Stimulated activated CD4-positive, alpha-beta T cell treated with anti-CD3 and anti-CD28 coated beads, Interleukin-4, amount 100 ng/mL, for 48 hours (primary cell): ENCODE results near the gene BAHCC1.
A peak's percentile ranks its signal among the peaks of the same experiment; 100 is the strongest.

Source experiments
- DNase-seq, 2 donors: peaks; one replicate each; pipeline ENCODE4 v3.0.0-alpha.2; 2020; ENCODE audit warnings: low read depth in 2 of 2

The BAHCC1 gene

DNA sequence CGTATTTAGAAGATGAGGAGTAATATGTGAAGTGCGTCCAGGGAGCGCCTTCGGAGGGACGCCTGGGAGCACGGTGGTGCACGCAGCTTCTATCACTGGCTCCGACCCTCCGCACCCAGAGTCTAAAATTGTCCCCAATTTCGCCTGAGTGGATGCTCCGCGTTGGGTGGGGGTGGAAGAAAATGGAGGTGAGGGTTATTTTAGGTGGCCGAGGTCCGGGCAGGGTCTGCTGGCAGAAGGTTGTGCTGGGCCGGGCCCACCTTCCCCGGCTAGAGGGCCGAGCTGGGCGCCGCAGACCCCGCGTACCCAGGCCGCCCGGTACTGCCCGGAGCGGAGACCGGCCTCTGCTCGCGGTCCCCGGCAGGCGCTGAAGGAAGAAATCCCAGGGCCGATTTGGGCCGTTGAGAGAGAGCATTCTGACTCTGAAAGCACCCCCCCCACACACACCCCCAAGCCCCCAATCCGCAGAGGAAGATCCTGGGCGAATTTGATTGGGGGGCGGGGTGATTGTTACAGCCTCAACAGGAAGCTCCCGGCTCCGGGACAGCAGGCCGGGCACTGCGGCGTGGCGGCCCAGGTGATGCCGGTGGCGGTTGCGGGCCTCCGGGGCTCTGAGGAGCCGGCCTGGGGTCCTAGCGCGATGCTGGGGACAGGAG is 3.0 kb downstream of the BAHCC1 start:
- DNase-seq = no peak

DNA sequence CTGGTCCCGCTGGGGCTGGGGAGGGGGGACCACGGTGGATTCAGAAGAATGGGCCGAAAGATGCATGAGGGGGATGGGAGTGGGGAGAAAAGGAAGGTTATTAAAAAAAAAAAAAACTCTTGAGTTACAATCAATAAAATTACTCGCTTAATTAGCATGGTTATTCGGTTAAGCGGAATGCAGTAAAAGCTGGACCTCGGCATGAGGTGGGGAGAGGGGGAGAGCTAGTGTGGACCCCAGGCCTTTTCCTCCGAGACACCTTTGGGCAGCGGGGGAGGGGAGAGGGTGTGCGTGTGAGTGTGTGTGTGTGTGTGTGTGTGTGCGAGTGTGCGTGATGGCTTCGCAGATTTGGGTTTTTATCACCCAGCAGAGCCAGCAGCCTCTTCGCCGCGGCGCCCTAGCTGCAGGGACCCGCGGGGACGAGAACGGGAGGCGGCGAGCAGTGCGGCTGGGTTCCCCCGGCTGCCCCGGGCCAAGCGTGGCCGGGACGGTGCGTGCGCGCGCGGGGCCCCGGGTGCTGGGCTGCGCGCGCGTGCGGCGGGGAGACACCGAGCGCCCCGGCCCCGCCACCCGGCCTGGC is 3.7 kb downstream of the BAHCC1 start:
- DNase-seq = no peak

DNA sequence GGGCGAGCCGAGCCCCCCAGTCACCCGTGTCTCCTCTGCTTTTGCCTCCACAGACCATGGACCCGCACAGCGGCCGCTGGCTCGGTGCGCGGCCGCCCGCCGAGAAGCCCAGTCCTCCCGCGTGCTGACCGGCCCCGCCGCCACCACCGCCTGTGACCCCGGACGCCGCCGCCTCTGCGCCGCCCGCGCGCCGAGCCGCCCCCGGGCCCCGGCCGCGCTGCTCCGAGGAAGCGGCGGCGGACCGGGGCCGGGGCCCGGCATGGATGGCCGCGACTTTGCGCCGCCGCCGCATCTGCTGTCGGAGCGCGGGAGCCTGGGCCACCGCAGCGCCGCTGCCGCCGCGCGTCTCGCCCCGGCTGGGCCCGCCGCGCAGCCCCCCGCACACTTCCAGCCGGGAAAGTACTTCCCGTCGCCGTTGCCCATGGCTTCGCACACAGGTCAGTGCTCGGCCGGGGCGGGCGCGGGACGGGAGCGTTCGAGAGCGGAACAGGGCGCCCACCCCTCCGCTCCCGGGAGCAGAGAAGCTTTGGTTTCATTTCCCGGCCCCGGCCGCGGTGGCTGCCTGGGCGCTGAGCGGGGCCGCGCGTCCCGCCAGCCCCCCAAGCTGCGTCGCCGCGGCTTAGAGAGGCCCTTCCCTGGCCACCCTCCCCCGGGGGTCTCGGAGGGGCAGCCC is 4.4 kb downstream of the BAHCC1 start:
- no peak for DNase-seq

DNA sequence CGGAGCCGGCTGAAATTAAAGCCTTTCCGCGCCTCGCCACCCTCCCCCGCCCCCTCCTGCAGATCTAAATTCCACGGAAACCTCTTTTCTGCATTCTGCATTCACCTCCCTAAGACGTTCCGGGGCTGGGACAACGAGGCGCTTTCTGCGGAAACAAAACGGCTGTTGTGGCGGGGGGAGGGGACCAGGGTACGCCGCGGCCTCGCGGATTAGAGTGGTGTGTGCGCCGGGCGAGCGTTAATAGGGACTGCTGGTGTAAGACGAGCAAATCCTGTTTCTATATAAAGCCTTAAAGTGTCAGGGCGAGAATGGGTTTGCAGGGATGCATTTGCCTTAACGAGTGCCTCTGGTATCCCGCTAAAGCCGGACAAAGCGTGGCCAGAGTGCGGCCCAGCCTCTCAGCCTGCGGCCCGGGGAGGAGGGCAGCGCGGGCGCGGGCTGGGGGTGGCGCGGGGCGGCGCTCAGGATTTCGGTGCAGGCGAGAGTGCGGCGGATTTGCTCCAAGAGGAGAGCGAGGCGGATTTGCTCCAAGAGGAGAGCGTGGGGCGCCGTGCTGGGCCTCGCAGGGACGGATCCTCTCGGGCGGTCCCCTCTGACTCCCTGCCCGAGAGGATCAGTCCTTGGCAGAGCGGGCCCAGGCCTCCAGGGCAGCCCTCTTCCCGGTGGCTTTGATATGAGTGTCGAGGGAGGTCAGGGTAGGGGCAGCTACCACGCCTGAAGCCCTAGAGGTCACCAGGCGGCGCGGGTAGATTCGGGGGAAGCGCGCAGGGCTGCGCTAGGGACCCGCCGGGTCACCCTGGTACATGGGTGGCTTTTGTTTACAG is 5.1 kb downstream of the BAHCC1 start:
- no peak for DNase-seq

DNA sequence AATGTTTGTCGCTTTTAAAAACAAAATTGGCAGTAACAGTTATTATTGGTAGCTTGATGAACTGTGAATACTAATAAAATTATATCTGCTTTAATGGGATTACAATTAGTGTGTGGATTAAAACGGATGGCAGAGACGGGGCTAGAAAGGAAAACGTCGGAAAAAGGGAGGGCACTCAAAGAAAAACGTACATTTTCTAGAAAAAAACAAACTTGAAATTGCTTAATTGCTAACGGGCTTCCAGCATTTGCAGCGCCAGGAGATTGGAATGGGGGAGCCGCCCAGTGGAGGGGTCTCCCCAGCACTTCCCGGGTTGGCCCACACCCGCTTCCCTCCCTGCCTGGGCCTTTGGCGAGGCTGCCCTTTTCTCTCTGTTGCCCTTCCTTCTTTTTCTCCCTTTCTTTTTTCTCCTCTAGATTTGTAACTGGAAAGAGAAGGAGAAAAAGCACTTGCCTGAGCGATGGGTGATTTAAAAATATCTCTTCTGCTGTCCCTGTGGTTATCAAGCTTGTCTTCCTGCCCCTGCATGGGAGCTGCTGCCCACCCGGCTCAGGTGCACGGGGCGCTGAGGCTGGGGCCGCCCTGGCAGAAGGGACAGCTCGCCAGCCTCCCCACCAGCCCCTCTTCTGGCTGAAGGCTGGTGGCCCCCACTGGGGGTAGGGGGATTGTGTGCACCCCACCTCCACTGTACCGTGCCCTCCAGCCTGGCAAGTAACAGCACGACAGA is 5.9 kb downstream of the BAHCC1 start:
- DNase-seq = no peak

DNA sequence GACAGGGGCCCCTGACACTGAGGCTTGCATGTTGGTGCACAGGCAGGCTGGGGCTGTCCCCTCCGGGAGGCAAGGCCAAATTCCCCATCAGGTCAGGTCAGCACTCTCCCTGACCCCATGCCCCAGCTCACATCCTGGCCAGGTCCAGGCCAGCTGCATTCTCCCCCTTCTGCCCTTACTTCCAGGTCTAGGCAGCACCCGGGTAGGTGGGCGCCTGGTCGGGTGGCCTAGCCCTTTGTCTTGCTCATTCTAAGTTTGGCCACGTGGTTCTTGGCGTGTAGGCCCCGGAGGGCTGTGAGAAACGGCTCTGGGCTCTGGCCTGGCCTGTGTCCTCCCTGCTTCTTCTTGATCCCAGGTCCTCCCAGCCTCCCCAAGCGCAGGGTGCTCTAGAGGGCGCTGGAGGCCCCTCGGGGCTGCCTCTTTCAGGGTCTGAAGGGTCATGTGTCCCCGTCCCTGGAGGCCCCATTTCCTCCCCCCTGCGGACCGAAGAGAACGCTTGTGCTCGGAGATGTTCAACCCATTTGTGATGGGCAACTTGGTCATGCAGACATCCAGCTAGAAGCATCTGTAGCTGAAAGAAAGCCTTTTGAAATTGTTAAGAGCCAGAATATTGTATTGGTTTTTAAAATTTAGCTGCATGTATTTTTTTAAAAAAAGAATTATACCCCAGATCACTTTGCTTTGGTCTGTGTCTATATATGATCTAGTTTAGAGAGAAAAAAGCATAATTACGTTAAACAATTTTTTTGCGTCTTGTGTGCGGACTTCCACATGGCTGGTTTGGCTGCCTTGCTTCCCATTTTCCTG is 6.7 kb downstream of the BAHCC1 start:
- DNase-seq = no peak

DNA sequence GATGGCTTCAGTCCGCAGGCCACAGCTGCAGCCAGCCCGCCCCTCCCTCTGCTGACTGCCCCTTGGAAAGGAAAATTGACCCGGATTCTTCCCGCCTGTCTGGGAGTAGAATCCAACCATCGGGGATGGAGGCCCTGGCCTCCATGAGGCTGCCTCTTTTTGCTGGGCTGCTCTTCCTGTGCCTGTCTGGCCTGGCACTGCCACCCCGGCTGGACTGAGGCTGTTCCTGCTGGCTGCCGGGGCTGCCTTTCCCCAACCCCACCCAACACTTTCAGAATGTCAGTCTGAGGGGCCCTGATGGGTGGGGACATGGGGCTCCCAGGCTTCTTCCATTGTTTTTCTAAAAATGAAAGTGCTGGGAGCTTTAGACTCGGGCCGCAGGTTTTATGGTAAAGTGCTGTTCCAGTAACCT is 7.3 kb downstream of the BAHCC1 start:
- DNase-seq = no peak

DNA sequence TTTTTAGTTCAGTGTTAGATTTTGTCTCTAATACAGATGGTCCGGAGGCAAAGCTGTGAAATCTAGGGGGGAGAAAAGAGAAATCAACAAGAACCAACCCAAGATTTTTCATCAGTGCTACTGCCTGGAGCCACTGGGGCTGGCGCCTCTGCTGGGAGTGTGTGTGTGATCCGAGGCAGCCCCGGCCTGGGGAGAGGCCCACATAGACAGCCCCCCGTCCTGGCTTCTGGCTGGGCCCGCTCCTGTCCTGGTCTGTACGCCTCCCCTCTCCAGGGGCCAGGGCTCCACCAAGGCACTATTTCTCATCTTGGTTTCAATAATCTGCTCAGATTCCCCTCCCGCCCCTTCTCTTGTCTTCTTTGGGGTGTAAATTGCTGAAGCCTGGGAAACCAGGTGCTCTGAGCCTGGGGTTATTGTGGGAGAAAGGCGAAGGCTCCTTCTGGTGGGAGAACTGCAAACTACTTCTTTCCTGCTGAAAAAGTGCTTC is 7.8 kb downstream of the BAHCC1 start:
- no peak for DNase-seq

DNA sequence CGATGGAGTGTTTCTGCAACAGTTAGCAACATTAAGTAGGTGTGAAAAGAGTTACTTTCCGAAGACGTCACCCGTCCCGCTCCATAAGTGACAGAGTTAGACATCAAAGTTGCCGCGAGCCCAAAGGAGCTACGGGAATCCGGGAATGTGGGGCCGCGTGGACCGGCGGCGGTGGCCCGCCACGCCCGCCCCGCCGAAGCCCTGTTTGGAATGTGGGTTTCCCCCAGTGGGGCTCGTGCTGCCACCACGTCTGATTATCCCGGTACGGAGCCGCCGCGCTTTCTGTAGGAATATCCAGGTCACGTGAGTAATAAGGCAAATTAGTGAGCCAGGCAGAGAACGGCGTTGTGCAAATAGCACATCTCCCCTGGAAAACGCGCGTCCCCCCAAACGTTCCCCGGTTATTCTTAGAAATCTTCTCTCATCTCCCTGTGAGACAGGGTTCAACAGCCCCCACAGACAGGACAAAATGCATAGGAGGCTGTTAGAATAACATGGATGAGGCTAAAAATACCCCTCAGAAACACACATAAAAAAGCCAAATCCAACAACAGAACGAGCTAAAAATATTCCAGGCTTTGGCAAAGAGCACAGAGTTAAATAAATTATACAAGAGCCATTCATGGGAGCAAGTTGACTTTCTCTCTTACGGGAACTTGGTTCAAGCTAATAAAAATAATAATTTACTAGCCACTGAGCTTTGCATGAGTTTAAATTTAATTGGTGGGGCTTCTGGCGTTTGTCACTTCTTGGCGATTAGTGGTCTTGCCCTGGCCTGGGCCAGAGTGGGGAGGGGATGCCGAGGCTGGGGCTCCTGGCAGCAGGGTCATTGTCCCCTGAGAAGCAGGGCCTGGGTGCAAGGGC is 8.6 kb downstream of the BAHCC1 start:
- DNase-seq = no peak

DNA sequence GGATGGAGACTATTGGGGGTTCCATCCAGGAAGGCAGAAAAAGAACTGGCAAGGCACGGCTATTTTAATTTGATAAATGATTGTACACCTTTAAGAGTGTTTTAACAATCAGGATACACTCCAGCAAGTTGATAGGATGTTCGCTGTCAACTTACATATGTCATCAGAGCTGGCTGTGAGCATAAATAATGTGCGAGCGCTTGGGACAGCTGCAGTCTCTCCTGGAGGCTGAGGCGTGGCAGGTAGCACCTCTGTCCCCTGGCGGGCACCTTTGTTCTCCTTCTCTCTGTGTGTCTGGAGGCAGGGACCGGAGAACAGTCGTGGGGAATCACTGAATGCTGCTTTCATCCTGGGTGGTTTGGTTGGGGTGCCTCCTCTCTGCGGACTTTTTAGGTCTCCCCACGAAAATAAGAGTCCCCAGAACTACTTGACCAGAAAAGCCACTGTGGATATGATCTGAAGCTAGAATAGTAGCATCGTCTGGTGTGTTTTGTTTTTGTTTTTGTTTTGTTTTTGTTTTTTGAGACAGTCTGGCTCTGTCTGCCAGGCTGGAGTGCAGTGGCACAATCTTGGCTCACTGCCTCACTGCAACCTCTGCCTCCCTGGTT is 9.4 kb downstream of the BAHCC1 start:
- DNase-seq = no peak

DNA sequence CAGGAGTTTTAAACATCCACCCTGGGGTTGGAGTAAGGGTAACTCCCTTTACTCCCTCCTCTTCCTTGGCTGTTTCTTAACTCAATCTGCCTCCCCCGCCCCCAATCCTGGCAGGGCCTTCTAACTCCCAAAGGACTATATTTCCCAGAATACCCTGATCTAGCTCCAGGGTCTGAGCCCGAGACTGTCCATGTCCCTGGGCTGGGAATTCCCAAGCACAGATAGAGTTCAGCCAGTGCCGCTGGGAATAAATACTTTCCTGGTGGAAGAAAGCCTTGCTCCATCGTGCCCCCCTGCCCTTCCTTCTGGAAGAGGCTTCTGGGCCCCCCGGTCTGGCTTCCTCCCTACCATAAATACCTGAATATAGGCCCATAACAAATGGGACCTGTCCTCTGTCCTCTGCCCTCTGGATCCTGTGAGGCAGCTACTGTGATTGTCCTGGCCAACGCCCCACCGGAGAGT is 10.2 kb downstream of the BAHCC1 start:
- DNase-seq = no peak

DNA sequence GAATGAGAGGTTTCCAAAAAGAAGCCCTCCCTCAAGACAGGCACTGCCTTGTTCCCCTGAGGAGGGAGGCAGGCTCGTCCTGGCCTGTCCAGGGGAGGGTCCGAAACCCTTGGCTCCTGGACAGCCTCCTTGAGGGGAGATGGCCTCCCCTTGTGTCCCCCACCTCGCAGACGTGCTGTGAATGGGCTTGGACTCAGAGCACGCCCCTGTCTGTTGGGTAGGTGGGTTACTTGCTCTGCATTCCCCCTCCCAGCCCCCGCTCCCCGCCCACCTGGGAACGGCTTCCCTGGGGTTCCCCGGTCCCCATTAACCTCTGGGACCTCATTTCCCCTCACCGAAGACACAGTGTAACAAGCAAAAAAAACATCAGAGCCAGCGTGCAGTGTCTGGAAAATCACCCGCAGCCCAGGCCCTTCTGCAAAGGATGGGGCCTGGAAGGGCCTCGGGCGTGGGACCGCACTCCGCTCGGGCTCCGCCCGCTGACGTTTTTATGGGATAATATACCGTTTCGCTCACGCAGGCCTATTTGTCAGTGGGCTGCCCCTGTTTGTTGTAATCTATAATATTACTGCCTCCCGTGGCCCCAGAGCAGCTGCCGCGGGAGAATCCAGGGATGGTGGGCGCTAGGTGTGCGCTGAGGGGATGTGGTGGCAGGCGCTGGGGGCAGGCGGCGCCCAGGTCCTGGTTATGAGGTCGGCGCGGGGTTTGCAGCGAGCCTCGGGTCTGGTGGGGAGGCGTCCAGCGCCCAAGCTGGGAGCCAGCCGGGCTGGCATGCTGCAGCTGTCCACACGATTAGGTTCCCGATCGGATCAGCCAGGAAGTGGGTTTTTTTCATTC is 11.1 kb downstream of the BAHCC1 start:
- no peak for DNase-seq

DNA sequence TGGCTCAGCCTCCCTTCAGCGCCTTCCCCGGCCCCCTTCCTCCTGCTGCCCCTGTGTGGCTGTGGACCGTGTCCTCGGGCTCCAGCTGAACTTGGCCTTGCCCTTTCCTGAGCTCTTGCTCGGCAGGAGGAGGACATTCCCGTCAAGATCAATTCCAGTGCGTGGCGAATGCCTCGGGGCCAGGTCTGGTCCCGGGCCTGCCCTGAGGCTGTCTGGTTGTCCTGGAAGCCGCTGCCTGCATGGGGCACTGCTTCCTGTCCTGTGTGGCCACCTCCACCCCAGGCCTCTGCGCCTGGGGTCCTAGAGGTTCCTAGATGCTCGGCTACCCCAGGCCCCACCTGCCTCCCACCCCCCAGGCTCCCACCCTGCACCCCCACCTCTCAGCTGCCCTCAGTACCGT is 12.8 kb downstream of the BAHCC1 start:
- DNase-seq = no peak

DNA sequence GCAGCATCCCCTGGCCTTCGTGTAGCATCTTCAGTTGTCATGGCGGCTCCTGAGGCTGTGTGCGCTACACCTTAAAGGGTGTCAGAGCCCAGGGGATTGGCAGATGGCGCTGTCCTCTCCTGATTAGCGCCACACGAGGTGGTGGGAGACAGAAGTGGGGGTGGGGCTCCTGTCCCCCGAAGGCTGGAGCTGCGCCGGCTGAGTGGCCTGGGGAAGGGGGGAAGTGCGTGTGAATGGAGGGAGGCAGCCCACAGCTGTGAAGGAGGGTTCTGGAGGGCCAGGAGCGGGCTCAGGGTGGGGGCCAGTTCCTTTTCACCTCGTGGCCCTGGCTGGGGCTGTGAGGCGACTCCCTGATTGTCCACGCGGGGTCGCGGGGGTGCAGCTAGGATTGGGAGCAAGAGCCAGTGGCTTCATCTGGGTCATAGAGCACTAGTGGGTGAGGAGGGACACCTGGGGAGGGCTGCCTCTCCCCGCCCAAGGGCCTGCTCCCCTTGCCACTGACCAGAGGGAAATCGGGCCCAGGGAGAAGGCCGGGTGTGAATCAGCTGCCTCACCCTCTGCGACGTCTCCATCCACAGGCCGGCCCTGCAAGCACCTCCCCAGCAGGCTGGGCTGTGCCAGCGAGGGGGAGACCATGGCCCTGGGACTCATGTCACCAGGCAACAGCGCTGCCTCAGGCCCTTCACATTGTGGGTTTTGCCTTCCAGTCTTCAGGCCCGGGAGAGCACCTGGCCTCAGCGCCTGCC is 14.1 kb downstream of the BAHCC1 start:
- no peak for DNase-seq

DNA sequence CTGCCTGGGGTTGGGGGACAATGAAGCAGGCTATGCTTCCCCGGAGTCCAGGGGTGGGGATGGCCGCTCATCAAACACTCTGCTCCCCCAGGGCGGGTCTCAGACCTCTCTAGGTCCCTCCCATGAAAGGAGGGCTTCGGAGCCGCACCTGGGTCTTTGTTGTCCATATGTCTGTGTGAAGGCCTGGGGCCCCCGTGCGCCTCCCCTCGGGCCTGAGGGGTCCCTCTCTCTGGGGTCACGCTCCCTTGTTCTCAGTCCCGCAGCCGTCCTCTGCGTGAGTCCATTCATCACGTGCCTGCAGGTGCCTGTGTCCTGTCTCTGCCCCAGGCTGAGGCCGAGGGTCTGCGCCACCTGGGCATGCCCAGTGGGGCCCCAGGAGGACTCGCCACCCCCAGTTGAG is 15.6 kb downstream of the BAHCC1 start:
- no peak for DNase-seq

DNA sequence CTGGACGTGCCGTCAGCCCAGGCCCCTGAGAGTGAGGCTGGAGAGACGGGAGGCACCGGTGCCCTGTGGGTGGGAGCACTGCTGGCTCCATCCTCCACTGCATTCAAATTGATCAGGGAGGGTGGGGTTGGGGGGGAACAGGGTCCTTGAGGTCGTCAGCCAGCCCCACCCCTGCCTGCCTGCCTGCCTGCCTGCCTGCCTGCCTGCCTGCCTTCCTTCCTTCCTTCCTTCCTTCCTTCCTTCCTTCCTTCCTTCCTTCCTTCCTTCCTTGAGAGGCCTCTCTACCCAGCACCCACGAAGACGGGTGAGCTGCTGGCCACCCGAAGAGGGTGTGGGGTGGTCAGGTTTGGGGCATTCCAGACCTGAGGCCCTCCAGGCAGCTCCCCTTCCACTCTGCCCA is 16.0 kb downstream of the BAHCC1 start:
- DNase-seq = no peak

DNA sequence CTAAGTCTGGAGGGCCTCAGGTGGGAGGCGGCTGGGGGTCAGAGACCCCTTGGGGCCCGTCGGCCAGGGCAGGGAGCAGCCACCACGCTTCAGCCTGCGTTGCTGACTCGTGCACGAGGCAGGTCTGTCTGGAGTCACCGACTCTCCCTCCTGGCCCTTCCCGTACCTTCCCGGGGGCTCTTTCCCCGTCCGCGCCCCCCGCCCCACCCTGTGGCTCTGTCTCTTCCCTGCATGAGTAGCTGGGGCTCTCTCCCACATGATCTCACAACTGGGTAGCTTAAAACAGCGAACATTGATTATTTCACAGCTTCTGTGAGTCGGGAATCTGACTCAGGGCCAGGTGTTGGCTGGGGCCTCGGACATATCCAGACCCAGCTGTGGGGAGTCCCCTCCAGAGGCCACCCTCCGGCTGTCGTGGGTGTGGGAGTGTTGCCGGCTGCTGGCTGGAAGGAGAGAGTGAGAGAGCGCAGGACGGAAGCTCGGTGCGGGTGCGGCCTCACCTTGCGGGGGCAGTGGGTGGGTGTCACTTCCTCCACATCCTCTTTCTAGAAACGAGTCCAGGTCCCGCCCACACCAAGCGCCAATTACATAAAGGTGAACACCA is 17.3 kb downstream of the BAHCC1 start:
- DNase-seq = peak in 1 of 2 donors; percentile 31
